Endothelial cell of umbilical vein (primary cell): ENCODE measurements around the gene ARHGEF17. TPM values are rescaled to one million over a fixed set of nuclear protein-coding genes. Genes with fewer than 3 reads are reported as not detected.

Source experiments
- BruUV-seq: library from RNA; stranded (reverse); fragments of 400-500 nt; replicated peaks from 2 replicates; lab custom pipeline; 2021; lab: Mats Ljungman, UMichigan
- CTCF ChIA-PET: fragments of 300-600, 350-600 bp; sonication (Branson Sonifier 250); formaldehyde crosslinking; loops from one replicate; lab custom pipeline; 2021; ENCODE audit warnings: antibody characterized with exemption, inconsistent platforms; lab: Charles Lee
- POLR2A ChIA-PET: fragments of 300-600, 350-600 bp; sonication (Branson Sonifier 250); formaldehyde crosslinking; loops from one replicate; lab custom pipeline; 2021; ENCODE audit warnings: antibody characterized with exemption, inconsistent platforms; lab: Charles Lee
- DNase-seq: peaks from one replicate; pipeline ENCODE4 v3.0.0-alpha.2; 2011; ENCODE audit warnings: low read depth, low spot score
- FAIRE-seq: peaks from 2 replicates; lab custom pipeline; 2011; peaks lifted over from hg19 to GRCh38; lab: Jason Lieb, UNC
- H2AFZ ChIP-seq: 2 replicates; pipeline ENCODE4 v1.6.0; 2012; ENCODE audit warnings: low read depth, low read length, control low read depth, inconsistent platforms
- H3K27ac ChIP-seq: 2 replicates; pipeline ENCODE4 v1.5.1; 2011; ENCODE audit warnings: low read depth, mild to moderate bottlenecking, control low read depth, low read length, moderate library complexity; ENCODE audit not compliant: insufficient read depth
- H3K27me3 ChIP-seq, 2 experiments: 2 replicates each; pipeline versions ENCODE4 v1.6.0 to v1.6.1; 2011; ENCODE audit warnings: low read length in 2 of 2, mixed read lengths in 1 of 2; ENCODE audit not compliant: control insufficient read depth in 2 of 2, insufficient read depth in 2 of 2
- H3K36me3 ChIP-seq, 2 experiments: 2 replicates in 1 of 2; 3 replicates in 1 of 2; pipeline ENCODE4 v1.5.1; 2011; ENCODE audit warnings: low read length in 2 of 2, mild to moderate bottlenecking in 1 of 2, moderate library complexity in 1 of 2; ENCODE audit not compliant: control insufficient read depth in 2 of 2, insufficient read depth in 2 of 2; ENCODE audit errors: extremely low read depth in 1 of 2
- H3K4me1 ChIP-seq: 3 replicates; pipeline ENCODE4 v1.5.1; 2011; ENCODE audit warnings: mild to moderate bottlenecking, low read length; ENCODE audit not compliant: control insufficient read depth, insufficient read depth; ENCODE audit errors: extremely low read depth
- H3K4me2 ChIP-seq: 2 replicates; pipeline ENCODE4 v1.6.1; 2011; ENCODE audit warnings: low read length, control low read depth, mixed read lengths; ENCODE audit not compliant: insufficient read depth
- H3K4me3 ChIP-seq, 3 experiments: fragments of 200-600 bp in 1 of 3; sonication (generic), shearing (Covaris generic) in 1 of 3; replicated peaks in 1 of 3; 2 replicates each; pipeline ENCODE4 v1.5.1; 2011 to 2016; ENCODE audit warnings: control low read depth in 3 of 3, low read length in 3 of 3, mild to moderate bottlenecking in 2 of 3, inconsistent platforms in 1 of 3, low read depth in 1 of 3, moderate library complexity in 1 of 3; ENCODE audit not compliant: insufficient read depth in 1 of 3
- H3K79me2 ChIP-seq: 2 replicates; pipeline ENCODE4 v1.6.0; 2012; ENCODE audit warnings: low read length, inconsistent platforms; ENCODE audit not compliant: control insufficient read depth, insufficient read depth
- H3K9ac ChIP-seq: replicated peaks from 2 replicates; pipeline ENCODE3; 2011; ENCODE audit warnings: low read length, control low read depth; ENCODE audit not compliant: insufficient read depth; ENCODE audit errors: extremely low read depth
- H3K9me1 ChIP-seq: replicated peaks from 3 replicates; pipeline ENCODE4 v1.6.0; 2011; ENCODE audit warnings: mild to moderate bottlenecking, low read length; ENCODE audit not compliant: control insufficient read depth, insufficient read depth; ENCODE audit errors: extremely low read depth
- H3K9me3 ChIP-seq: replicated peaks from 2 replicates; pipeline ENCODE4 v1.5.1; 2012; ENCODE audit warnings: low read length, inconsistent platforms; ENCODE audit not compliant: control insufficient read depth, insufficient read depth
- H4K20me1 ChIP-seq: replicated peaks from 2 replicates; pipeline ENCODE3; 2011; ENCODE audit warnings: mild to moderate bottlenecking, low read length; ENCODE audit not compliant: control insufficient read depth, insufficient read depth; ENCODE audit errors: extremely low read depth
- EZH2 ChIP-seq: IDR thresholded peaks from 2 replicates; pipeline ENCODE4 v1.6.1; 2012; ENCODE audit warnings: borderline replicate concordance, low read depth, mild to moderate bottlenecking, moderate library complexity, low read length, inconsistent platforms; ENCODE audit not compliant: severe bottlenecking
- FOS ChIP-seq: IDR thresholded peaks from 2 replicates; pipeline ENCODE4 v1.6.1; 2011; ENCODE audit warnings: mild to moderate bottlenecking, low read length, moderate library complexity, borderline replicate concordance; ENCODE audit not compliant: insufficient read depth
- GATA2 ChIP-seq: IDR thresholded peaks from 2 replicates; pipeline ENCODE4 v1.7.0; 2011; ENCODE audit warnings: low read depth, mild to moderate bottlenecking, moderate library complexity, mixed read lengths, low read length; ENCODE audit not compliant: insufficient read length, insufficient read depth
- JUN ChIP-seq: IDR thresholded peaks from 2 replicates; pipeline ENCODE4 v1.6.1; 2011; ENCODE audit warnings: borderline replicate concordance, low read depth; ENCODE audit not compliant: insufficient read length, insufficient read depth
- MYC ChIP-seq: IDR thresholded peaks from one replicate; pipeline ENCODE4 v1.6.1; 2011; ENCODE audit warnings: mild to moderate bottlenecking, low read depth, low read length
- POLR2A ChIP-seq: IDR thresholded peaks from 2 replicates; pipeline ENCODE4 v1.6.1; 2012; ENCODE audit warnings: low read depth, mild to moderate bottlenecking, control low read depth, low read length
- POLR2AphosphoS5 ChIP-seq: IDR thresholded peaks from 2 replicates; pipeline ENCODE4 v1.6.1; 2012; ENCODE audit warnings: low read depth, mild to moderate bottlenecking, control low read depth, low read length, moderate library complexity; ENCODE audit not compliant: insufficient read depth
- dilution Hi-C: fragments of 300-500 bp; cut with MboI; formaldehyde crosslinking; loops from one replicate; pipeline ENCODE4 v1.15.0; 2019; ENCODE audit warnings: low sequenced_read_pairs; ENCODE audit not compliant: extremely low pct_ligation_motif_present
- intact Hi-C: fragments of 100-400 bp; cut with micrococcal nuclease; formaldehyde crosslinking; loops from one replicate; pipeline ENCODE4 v1.10.0; 2022
- polyA plus RNA-seq, 4 experiments: library from polyadenylated mRNA; depleted of rRNA in 3 of 4; stranded (reverse) in 3 of 4; unstranded in 1 of 4; fragments of >200 nt; gene quantifications; 2 replicates each; pipeline versions ENCODE4 v1.2.1 to v1.2.3, GENCODE V29; 2011 to 2012; ENCODE audit warnings: missing spikeins in 1 of 4
- total RNA-seq: library from RNA; stranded (reverse); gene quantifications from 2 replicates; pipeline ENCODE4 v1.2.3, GENCODE V29; 2021
- TF ChIP-seq, protein P1 (sequence below): IDR thresholded peaks from 2 replicates; pipeline ENCODE4 v1.6.1; 2011; ENCODE audit not compliant: insufficient read depth, insufficient read length
- TF ChIP-seq, protein P2 (sequence below), 2 donors: IDR thresholded peaks; 1 replicate in 1 of 2; 2 replicates in 1 of 2; pipeline ENCODE4 v1.5.1; 2011; ENCODE audit warnings: low read length in 2 of 2, mild to moderate bottlenecking in 2 of 2, moderate library complexity in 2 of 2, control low read depth in 1 of 2, inconsistent platforms in 1 of 2, low read depth in 1 of 2; ENCODE audit not compliant: insufficient read depth in 1 of 2; ENCODE audit errors: extremely low read depth in 1 of 2

Gene ARHGEF17
- total and polyA plus RNA-seq, 2 donors (not counting 3 experiments of a cell fraction or from before 2014, with no cell fraction given): 74.9 to 89.9 TPM

DNA sequence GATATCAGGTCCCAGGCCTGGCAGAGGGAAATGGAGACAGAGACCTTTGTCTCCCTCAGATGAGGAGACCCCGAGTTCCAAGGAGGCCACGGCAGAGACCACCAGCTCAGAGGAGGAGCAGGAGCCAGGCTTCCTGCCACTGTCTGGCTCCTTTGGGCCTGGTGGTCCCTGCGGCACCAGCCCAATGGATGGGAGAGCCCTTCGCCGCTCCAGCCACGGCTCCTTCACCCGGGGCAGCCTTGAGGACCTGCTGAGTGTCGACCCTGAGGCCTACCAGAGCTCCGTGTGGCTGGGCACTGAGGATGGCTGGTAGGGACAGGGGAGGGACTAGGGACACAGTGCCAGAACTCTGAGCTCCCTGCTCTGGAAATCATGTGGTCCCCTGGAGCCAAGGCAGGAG, 55.1 kb downstream of the ARHGEF17 start:
- intact Hi-C loops: no loop called here
- H3K79me2 ChIP-seq: no peaks in the 10 kb centered on the region

More for the DNA sequence above, 55.1 kb downstream of the ARHGEF17 start:
- TF ChIP-seq EZH2 (no peak), POLR2A (no peak), MYC (no peak), FOS (no peak), POLR2AphosphoS5 (no peak), JUN (no peak), GATA2 (no peak)
- TF ChIP-seq, protein P1, sequence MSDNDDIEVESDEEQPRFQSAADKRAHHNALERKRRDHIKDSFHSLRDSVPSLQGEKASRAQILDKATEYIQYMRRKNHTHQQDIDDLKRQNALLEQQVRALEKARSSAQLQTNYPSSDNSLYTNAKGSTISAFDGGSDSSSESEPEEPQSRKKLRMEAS: no peak
- TF ChIP-seq, protein P2, sequence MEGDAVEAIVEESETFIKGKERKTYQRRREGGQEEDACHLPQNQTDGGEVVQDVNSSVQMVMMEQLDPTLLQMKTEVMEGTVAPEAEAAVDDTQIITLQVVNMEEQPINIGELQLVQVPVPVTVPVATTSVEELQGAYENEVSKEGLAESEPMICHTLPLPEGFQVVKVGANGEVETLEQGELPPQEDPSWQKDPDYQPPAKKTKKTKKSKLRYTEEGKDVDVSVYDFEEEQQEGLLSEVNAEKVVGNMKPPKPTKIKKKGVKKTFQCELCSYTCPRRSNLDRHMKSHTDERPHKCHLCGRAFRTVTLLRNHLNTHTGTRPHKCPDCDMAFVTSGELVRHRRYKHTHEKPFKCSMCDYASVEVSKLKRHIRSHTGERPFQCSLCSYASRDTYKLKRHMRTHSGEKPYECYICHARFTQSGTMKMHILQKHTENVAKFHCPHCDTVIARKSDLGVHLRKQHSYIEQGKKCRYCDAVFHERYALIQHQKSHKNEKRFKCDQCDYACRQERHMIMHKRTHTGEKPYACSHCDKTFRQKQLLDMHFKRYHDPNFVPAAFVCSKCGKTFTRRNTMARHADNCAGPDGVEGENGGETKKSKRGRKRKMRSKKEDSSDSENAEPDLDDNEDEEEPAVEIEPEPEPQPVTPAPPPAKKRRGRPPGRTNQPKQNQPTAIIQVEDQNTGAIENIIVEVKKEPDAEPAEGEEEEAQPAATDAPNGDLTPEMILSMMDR (IDR thresholded peaks at IDR 0.05; ENCODE audit: extremely low read depth in 1 of 2, insufficient read depth in 1 of 2, low read depth in 1 of 2, low read length in 2 of 2): no peak
- dilution Hi-C loops: no loop called here
- Histone ChIP-seq H3K4me3 (no peak overlapping the region), H2AFZ (no peak overlapping the region), H4K20me1 (no peaks in the 10 kb centered on the region), H3K9me1 (no peaks in the 10 kb centered on the region), H3K4me2 (no peak overlapping the region), H3K27me3 (no peaks in the 10 kb centered on the region), H3K9ac (no peak overlapping the region), H3K36me3 (peaks cover 11 to 70% of the 10 kb centered on the region in 2 experiments), H3K4me1 (peaks cover 15% of the 10 kb centered on the region), H3K27ac (no peak overlapping the region), H3K9me3 (no peaks in the 10 kb centered on the region)
- DNase-seq (no peak), FAIRE-seq (no peak)
- no TSS peak for BruUV-seq
- POLR2A ChIA-PET: no interaction called here
- CTCF ChIA-PET: interaction anchor here (1.3 to 4.9 kb wide), 4 partner anchors 11 to 68 kb away, joined by 4 to 54 read pairs (median 5); no protein-coding TSS in a partner anchor
